ENCODE measurements around the gene SCN1A. TPM values are rescaled to one million over a fixed set of nuclear protein-coding genes. Genes with fewer than 3 reads are reported as not detected.

SCN1A gene
- total and polyA plus RNA-seq, 10 donors = under 0.01 TPM; not detected in 9

GRCh38 chr2:165953655-165954606 lies 173.9 kb downstream of the SCN1A start, which contains the start of gene TTC21B:
TSS of gene TTC21B (minus strand) at chr2:165953776. CDS start at chr2:165953705, 71 bp downstream.
- H3K36me3 ChIP-seq = peaks cover 0 to 5% (median 2%) of the 10 kb centered on the region in 6 donors
- 0 to 1% (median 0%) methylated on average over 34 to 55 of the region's 55 CpGs for WGBS, 5 donors
- peak; percentile 98 for DNase-seq
- peaks cover 13 to 52% (median 40%) of the 10 kb centered on the region in 6 donors for H3K4me1 ChIP-seq
- TF ChIP-seq POLR2AphosphoS5 (IDR thresholded peaks at IDR 0.05) = peak; percentile 67 to 90 (median 88)
- TF ChIP-seq CTCF (IDR thresholded peaks at IDR 0.05 in 8 of 11, conservative IDR thresholded peaks at IDR 0.05 in 3 of 11) = peak; percentile 73 to 91 (median 88)
- TF ChIP-seq POLR2A (IDR thresholded peaks at IDR 0.05) = peak in 1 of 3 donors; percentile 55
- no peaks in the 10 kb centered on the region for H3K27me3 ChIP-seq (replicated peaks in 1 of 7)
- H3K27ac ChIP-seq = peak within 1 kb of the TSS; percentile 66 to 90 (median 86)
- H3K9me3 ChIP-seq = no peaks in the 10 kb centered on the region
- peak within 1 kb of the TSS; percentile 40 to 83 (median 66) for H3K4me3 ChIP-seq
- intact Hi-C loops (cut with DNase I; ENCODE audit: low total_unique reads) = loop anchor here (5.0 kb wide), 1 partner anchor 173 kb away; the partner anchor contains the start of gene SCN1A

- peaks cover 0 to 12% (median 5%) of the 10 kb centered on the region in 6 donors for H3K36me3 ChIP-seq
- intact Hi-C loops (cut with DNase I; ENCODE audit: low total_unique reads) = loop anchor here (5.0 kb wide), 1 partner anchor 174 kb away; the partner anchor contains the start of gene SCN1A
- H3K4me3 ChIP-seq = peak overlapping the region; percentile 40 to 83 (median 66)
- DNase-seq = no peak
- H3K9me3 ChIP-seq = no peaks in the 10 kb centered on the region
- H3K27ac ChIP-seq = peak overlapping the region; percentile 66 to 90 (median 86)
- H3K4me1 ChIP-seq = peaks cover 13 to 52% (median 40%) of the 10 kb centered on the region in 6 donors
- no peaks in the 10 kb centered on the region for H3K27me3 ChIP-seq (replicated peaks in 1 of 7)
- WGBS, 5 donors = 0 to 2% (median 0%) methylated on average over 10 to 24 of the region's 24 CpGs
- TF ChIP-seq POLR2AphosphoS5 (IDR thresholded peaks at IDR 0.05) = no peak
- TF ChIP-seq CTCF (IDR thresholded peaks at IDR 0.05 in 8 of 11, conservative IDR thresholded peaks at IDR 0.05 in 3 of 11) = no peak
- no peak for TF ChIP-seq POLR2A (IDR thresholded peaks at IDR 0.05)
Observed at GRCh38 chr2:165953306-165953654, 174.5 kb downstream of the SCN1A start.

- no peaks in the 10 kb centered on the region for H3K27me3 ChIP-seq (replicated peaks in 1 of 7)
- 13 to 18% (median 15%) methylated on average over 4 of the region's 4 CpGs for WGBS, 5 donors
- H3K36me3 ChIP-seq = peaks cover 0 to 17% (median 5%) of the 10 kb centered on the region in 6 donors
- H3K27ac ChIP-seq = peak overlapping the region in 6 of 8 donors; percentile 81 to 90 (median 87)
- TF ChIP-seq CTCF (IDR thresholded peaks at IDR 0.05 in 8 of 11, conservative IDR thresholded peaks at IDR 0.05 in 3 of 11) (no peak), POLR2AphosphoS5 (IDR thresholded peaks at IDR 0.05) (no peak), POLR2A (IDR thresholded peaks at IDR 0.05) (no peak)
- no peak for DNase-seq
- intact Hi-C loops (cut with DNase I; ENCODE audit: low total_unique reads) = loop anchor here (5.0 kb wide), 1 partner anchor 175 kb away; the partner anchor contains the start of gene SCN1A
- H3K4me1 ChIP-seq = peaks cover 13 to 52% (median 40%) of the 10 kb centered on the region in 6 donors
- no peaks in the 10 kb centered on the region for H3K9me3 ChIP-seq
- H3K4me3 ChIP-seq = peak overlapping the region; percentile 40 to 83 (median 66)
Observed at GRCh38 chr2:165952741-165953211, 175.0 kb downstream of the SCN1A start.

All from spleen (tissue), 11 donors.